D721Med (cell line): ENCODE data around the gene MRPL46.
"Not testable (repeated sequence)": the region's sequence is repeated elsewhere in the genome, so short reads cannot be mapped to it uniquely, and the experiment has no call there.

Experiments used
- DNase-seq: peaks from one replicate; pipeline ENCODE4 v3.0.0; 2011; ENCODE audit warnings: low spot score; ENCODE audit not compliant: insufficient read length
- FAIRE-seq: peaks from 2 replicates; lab custom pipeline; 2011; peaks lifted over from hg19 to GRCh38; lab: Jason Lieb, UNC
- TF ChIP-seq, protein P1 (sequence below): IDR thresholded peaks from 2 replicates; pipeline ENCODE4 v1.5.1; 2012; ENCODE audit warnings: mild to moderate bottlenecking, control low read depth; ENCODE audit not compliant: insufficient read depth; ENCODE audit errors: missing control alignments

The MRPL46 gene

GRCh38 chr15:88447741-88448140 is 19.4 kb downstream of the MRPL46 start:
- FAIRE-seq, result no peak
- TF ChIP-seq, protein P1, sequence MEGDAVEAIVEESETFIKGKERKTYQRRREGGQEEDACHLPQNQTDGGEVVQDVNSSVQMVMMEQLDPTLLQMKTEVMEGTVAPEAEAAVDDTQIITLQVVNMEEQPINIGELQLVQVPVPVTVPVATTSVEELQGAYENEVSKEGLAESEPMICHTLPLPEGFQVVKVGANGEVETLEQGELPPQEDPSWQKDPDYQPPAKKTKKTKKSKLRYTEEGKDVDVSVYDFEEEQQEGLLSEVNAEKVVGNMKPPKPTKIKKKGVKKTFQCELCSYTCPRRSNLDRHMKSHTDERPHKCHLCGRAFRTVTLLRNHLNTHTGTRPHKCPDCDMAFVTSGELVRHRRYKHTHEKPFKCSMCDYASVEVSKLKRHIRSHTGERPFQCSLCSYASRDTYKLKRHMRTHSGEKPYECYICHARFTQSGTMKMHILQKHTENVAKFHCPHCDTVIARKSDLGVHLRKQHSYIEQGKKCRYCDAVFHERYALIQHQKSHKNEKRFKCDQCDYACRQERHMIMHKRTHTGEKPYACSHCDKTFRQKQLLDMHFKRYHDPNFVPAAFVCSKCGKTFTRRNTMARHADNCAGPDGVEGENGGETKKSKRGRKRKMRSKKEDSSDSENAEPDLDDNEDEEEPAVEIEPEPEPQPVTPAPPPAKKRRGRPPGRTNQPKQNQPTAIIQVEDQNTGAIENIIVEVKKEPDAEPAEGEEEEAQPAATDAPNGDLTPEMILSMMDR, result no peak
- no peak for DNase-seq

GRCh38 chr15:88447206-88447605 is 20.0 kb downstream of the MRPL46 start:
- FAIRE-seq (no peak), DNase-seq (no peak)
- TF ChIP-seq, protein P1, result no peak

- no peak for DNase-seq
- FAIRE-seq, result no peak
- TF ChIP-seq, protein P1, result no peak
Observed at GRCh38 chr15:88441076-88441730, 26.0 kb downstream of the MRPL46 start.

- FAIRE-seq (no peak), DNase-seq (no peak)
- TF ChIP-seq, protein P1, result no peak
Observed at GRCh38 chr15:88440021-88440420, 27.2 kb downstream of the MRPL46 start.

DNA sequence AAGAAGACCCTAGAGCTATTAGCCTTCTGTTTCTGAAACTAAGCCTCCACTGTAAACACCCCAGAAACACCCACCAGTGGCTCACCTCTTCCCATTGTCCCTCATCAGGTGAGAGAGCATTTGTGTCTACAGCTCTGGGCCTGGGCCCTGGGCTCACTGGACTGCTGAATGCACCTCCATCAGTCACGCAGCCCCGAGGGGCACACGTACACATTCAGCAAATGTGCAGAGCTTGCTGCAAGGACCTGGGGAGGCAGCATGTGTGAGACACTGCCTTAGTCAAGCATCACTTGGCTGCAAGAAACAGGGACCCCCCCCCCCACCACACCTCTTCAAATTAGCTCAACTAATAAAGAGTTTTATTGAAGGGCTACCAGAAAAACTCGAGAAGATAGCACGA is 29.0 kb downstream of the MRPL46 start:
- FAIRE-seq, result no peak
- TF ChIP-seq, protein P1, result no peak
- no peak for DNase-seq

DNA sequence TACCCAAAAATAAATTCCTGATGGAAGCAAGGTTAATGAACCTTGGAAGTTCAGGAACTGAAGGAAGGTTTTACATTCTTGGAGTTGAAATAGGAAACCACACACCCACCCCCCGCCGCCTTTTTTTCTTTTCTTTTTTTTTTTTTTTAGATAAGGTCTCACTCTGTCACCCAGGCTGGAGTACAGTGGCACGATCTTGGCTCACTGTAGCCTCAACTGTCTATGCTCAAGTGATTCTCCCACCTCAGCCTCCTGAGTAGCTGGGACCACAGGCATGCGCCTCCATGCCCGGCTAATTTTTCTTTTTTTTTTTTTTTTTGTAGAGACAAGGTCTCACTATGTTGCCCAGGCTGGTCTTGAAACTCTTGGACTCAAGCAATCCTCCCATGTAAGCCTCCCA is 33.1 kb downstream of the MRPL46 start:
- DNase-seq, FAIRE-seq: not testable (repeated sequence)

DNA sequence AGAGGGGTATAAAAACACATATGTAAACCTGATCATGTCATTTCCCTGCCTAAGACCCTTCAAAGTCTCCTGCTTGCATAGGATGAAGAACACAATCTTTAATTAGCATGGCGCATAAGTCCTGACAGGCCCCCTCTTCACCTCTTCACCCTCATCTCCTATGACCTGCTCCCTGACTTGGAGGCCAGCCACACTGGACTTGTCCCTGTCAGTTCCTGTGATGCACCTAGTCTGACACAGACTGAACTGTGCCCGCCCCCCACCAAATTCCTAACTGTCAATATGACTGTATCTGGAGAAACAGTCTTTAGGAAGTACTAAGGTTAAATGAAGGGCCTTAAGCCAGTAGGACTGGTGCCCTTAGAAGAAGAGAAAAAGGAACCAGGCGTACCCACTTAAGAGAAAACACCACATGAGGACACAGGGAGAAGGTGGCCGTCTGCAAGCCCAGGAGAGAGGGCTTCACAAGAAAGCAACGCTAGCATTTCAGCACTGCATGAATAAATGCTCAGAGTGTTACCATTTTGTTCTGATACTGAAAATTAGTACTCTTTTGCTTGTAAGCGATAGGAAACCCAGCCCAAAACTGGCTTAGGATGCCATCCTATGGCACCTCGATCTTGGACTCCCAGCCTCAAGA is 34.0 kb downstream of the MRPL46 start:
- DNase-seq (no peak), FAIRE-seq (no peak)
- TF ChIP-seq, protein P1, result no peak
